ENCODE measurements around the gene NECAB2.

NECAB2 gene

GRCh38 chr16:83968306-83968851 is 335 bp downstream of the NECAB2 start:
- DNase-seq = peak; percentile 44

- DNase-seq = no peak
Observed at GRCh38 chr16:83968891-83969649, 1.0 kb downstream of the NECAB2 start.

GRCh38 chr16:83969771-83970429 is 1.9 kb downstream of the NECAB2 start:
- no peak for DNase-seq

- no peak for DNase-seq
Observed at GRCh38 chr16:83970430-83970815, 2.4 kb downstream of the NECAB2 start.

GRCh38 chr16:83971165-83972130 is 3.4 kb downstream of the NECAB2 start:
- no peak for DNase-seq

- no peak for DNase-seq
Observed at GRCh38 chr16:83972256-83973008, 4.4 kb downstream of the NECAB2 start.

GRCh38 chr16:83973077-83973476 is 5.0 kb downstream of the NECAB2 start:
- DNase-seq = no peak

GRCh38 chr16:83973581-83974385 is 5.7 kb downstream of the NECAB2 start:
- no peak for DNase-seq

- DNase-seq = no peak
Observed at GRCh38 chr16:83974475-83974874, 6.4 kb downstream of the NECAB2 start.

- no peak for DNase-seq
Observed at GRCh38 chr16:83975590-83976260, 7.7 kb downstream of the NECAB2 start.

- DNase-seq = no peak
Observed at GRCh38 chr16:83977056-83977815, 9.2 kb downstream of the NECAB2 start.

GRCh38 chr16:83978401-83978904 is 10.4 kb downstream of the NECAB2 start:
- DNase-seq = no peak

- no peak for DNase-seq
Observed at GRCh38 chr16:83979441-83979840, 11.4 kb downstream of the NECAB2 start.

GRCh38 chr16:83980794-83981193 is 12.8 kb downstream of the NECAB2 start:
- no peak for DNase-seq

- DNase-seq = no peak
Observed at GRCh38 chr16:83981799-83982198, 13.8 kb downstream of the NECAB2 start.

GRCh38 chr16:83983491-83983890 is 15.4 kb downstream of the NECAB2 start:
- DNase-seq = no peak

GRCh38 chr16:83989300-83989699 is 21.3 kb downstream of the NECAB2 start:
- DNase-seq = peak; percentile 12

- DNase-seq = no peak
Observed at GRCh38 chr16:83990492-83990891, 22.4 kb downstream of the NECAB2 start.

- no peak for DNase-seq
Observed at GRCh38 chr16:83992624-83993023, 24.6 kb downstream of the NECAB2 start.

GRCh38 chr16:83994087-83994486 is 26.0 kb downstream of the NECAB2 start:
- DNase-seq = no peak

Measured in NCI-H146 (cell line).